Effector memory CD8-positive, alpha-beta T cell (primary cell): Measurements from ENCODE around the gene HSD17B8.

Experiments used
- ATAC-seq: fragments of 150-1000 bp; cut with Tn5 transposase; replicated peaks from 2 replicates; pipeline ENCODE4 v1.10.0; 2021; ENCODE audit warnings: mild to moderate bottlenecking, moderate library complexity
- DNase-seq, 3 experiments: peaks; one replicate each; pipeline ENCODE4 v3.0.0; 2021
- H3K27ac Mint-ChIP-seq, 2 donors: one replicate each; pipeline ENCODE4 v1.8.0; 2022; ENCODE audit warnings: mild to moderate bottlenecking in 2 of 2, mixed read lengths in 2 of 2, moderate library complexity in 2 of 2
- H3K27me3 Mint-ChIP-seq, 2 donors: one replicate each; pipeline ENCODE4 v1.8.0; 2022; ENCODE audit warnings: mixed read lengths in 2 of 2
- H3K36me3 Mint-ChIP-seq: one replicate; pipeline ENCODE4 v1.8.0; 2022; ENCODE audit warnings: mild to moderate bottlenecking, moderate library complexity, mixed read lengths; ENCODE audit not compliant: insufficient read depth
- H3K4me1 Mint-ChIP-seq, 2 donors: one replicate each; pipeline ENCODE4 v1.8.0; 2022; ENCODE audit warnings: low read depth in 2 of 2, mixed read lengths in 2 of 2
- H3K4me3 Mint-ChIP-seq, 2 donors: one replicate each; pipeline ENCODE4 v1.8.0; 2022; ENCODE audit warnings: mild to moderate bottlenecking in 2 of 2, mixed read lengths in 2 of 2, moderate library complexity in 2 of 2
- H3K9me3 Mint-ChIP-seq, 2 donors: one replicate each; pipeline ENCODE4 v1.8.0; 2022; ENCODE audit warnings: mixed read lengths in 2 of 2

Gene HSD17B8

DNA sequence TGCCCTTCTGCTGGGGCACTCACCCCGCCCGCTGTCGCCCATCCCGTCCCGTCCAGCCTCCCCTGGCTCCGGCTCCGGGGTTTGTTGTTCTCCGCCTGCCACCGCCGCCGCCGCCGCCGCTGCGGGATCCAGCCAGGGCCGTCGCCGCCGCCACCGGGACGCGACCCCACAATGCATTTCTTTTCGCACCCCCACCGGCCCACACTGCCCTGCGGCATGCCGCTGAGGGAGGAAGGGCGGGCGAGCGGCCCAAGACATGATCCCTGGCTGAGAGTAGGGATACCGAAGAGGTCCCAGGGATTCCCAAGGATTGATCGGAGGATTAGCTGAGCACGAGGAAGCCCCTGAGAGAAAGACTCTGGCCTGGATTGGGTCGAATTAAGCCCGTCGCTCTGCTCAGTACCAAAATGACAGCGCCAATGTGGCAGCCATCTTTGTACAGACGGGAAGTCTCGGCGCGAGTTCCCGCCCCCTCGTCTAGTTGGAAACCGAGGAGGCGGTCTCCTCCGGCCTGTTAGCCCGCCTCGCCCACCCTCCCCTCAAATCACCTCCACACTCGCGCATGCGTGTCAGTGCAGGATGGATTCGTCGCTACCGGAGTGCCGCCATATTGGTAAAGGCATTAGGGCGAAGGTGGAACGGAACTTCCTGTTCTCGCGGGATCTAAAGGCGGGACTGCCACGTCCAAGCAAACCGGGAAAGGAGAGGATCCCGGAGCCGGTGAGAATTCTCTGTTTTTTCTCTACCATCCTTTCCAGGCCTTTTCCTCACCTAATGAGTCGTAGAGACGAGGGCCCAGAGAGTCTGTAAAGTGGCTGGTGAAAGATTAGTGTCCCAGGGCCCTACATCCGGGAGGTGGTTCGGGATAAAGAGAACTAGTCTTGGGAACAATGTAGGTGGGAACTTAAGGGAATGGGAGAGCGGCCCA lies 4.0 kb upstream of the HSD17B8 start, which contains the start of the genes RXRB and SLC39A7:
RXRB (minus strand) TSS at position 447 of the 928 bp plus-strand sequence; CDS start at position 258, 189 bp downstream.
SLC39A7 (plus strand) TSS at position 649 of the 928 bp plus-strand sequence. CDS start 379 bp downstream, outside the sequence.
- Mint-ChIP-seq H3K9me3 (no peaks in the 10 kb centered on the region), H3K27me3 (no peaks in the 10 kb centered on the region), H3K4me3 (peak within 1 kb of the TSS; percentile 100), H3K27ac (peak within 1 kb of the TSS; percentile 99), H3K36me3 (peaks cover 59% of the 10 kb centered on the region), H3K4me1 (peaks cover 67% of the 10 kb centered on the region in 2 donors)
- ATAC-seq (peak; percentile 76), DNase-seq (peak; percentile 95 to 96 (median 95))

DNA sequence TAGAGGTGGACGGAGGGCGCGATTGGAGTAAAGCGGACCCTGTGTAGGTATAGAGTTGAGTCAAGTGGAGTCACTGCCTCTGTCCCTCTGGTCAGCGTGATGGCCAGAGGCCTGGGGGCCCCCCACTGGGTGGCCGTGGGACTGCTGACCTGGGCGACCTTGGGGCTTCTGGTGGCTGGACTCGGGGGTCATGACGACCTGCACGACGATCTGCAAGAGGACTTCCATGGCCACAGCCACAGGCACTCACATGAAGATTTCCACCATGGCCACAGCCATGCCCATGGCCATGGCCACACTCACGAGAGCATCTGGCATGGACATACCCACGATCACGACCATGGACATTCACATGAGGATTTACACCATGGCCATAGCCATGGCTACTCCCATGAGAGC lies 3.3 kb upstream of the HSD17B8 start:
- no peaks in the 10 kb centered on the region for H3K9me3 Mint-ChIP-seq
- H3K27me3 Mint-ChIP-seq: no peaks in the 10 kb centered on the region
- ATAC-seq (no peak), DNase-seq (no peak)
- peak overlapping the region; percentile 99 for H3K27ac Mint-ChIP-seq
- peak overlapping the region; percentile 100 for H3K4me3 Mint-ChIP-seq
- H3K4me1 Mint-ChIP-seq: peaks cover 70% of the 10 kb centered on the region in 2 donors
- peaks cover 55% of the 10 kb centered on the region for H3K36me3 Mint-ChIP-seq

DNA sequence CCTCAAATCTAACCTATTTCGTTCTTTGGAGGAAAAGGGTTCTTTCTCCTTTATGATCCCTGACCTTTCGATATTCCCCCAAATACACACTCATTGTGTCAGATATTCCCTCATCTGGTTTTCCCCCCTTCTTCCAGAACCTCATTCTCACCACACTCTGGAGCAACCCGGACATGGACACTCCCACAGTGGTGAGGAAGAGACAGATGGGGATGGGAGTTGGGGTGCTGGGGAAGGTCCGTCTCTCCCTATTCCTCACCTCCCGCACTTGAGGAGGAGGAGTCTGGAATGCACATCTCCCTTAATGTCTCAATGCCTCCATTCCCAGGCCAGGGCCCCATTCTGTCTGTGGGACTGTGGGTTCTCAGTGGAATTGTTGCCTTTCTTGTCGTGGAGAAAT lies 2.5 kb upstream of the HSD17B8 start:
- DNase-seq: no peak
- H3K27me3 Mint-ChIP-seq: no peaks in the 10 kb centered on the region
- H3K27ac Mint-ChIP-seq: peak overlapping the region; percentile 60 to 99
- H3K4me3 Mint-ChIP-seq: peak overlapping the region; percentile 100
- no peaks in the 10 kb centered on the region for H3K9me3 Mint-ChIP-seq
- H3K4me1 Mint-ChIP-seq: peaks cover 70% of the 10 kb centered on the region in 2 donors
- H3K36me3 Mint-ChIP-seq: peaks cover 47% of the 10 kb centered on the region
- no peak for ATAC-seq

DNA sequence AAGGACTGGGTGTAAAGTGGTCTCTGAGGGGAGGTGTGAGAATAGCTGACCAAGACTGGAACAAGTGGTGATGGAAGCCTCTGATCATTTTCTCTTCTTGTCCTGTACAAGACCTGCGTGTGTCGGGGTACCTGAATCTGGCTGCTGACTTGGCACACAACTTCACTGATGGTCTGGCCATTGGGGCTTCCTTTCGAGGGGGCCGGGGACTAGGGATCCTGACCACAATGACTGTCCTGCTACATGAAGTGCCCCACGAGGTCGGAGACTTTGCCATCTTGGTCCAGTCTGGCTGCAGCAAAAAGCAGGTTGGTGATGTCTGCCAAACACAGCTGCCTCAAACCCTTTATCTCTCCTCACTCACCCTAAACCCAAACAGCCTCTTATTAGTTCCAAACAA lies 1.7 kb upstream of the HSD17B8 start:
- no peaks in the 10 kb centered on the region for H3K9me3 Mint-ChIP-seq
- peak overlapping the region in 1 of 2 donors; percentile 99 for H3K27ac Mint-ChIP-seq
- H3K27me3 Mint-ChIP-seq: no peaks in the 10 kb centered on the region
- peak overlapping the region; percentile 13 to 42 for H3K4me3 Mint-ChIP-seq
- H3K4me1 Mint-ChIP-seq: peaks cover 65 to 66% of the 10 kb centered on the region in 2 donors
- no peak for DNase-seq
- ATAC-seq: no peak
- H3K36me3 Mint-ChIP-seq: peaks cover 44% of the 10 kb centered on the region

DNA sequence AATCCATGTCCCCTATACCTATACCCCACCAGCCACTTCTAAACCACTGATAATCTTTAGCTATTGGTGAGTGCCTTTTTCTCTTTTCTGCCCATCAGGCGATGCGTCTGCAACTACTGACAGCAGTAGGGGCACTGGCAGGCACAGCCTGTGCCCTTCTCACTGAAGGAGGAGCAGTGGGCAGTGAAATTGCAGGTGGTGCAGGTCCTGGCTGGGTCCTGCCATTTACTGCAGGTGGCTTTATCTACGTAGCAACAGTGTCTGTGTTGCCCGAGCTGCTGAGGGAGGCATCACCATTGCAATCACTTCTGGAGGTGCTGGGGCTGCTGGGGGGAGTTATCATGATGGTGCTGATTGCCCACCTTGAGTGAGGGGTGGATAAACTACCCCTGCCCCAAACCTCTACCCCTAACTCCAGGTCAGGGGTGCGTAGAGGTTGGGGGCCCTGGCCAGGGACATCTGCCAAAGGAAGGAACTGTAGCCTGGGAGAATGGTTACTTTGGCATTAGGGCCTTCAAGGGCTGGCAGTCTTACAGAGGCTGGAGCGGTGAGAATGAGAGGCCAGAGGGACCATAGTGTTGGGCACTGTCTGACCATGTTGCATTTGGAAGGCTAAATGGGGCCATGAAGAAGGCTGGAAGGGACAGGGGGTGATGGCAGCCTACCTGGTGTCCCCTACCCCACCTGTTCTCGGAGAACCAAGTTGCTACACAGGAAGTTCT lies 851 bp upstream of the HSD17B8 start:
- Mint-ChIP-seq H3K4me1 (peaks cover 59 to 60% of the 10 kb centered on the region in 2 donors), H3K36me3 (peaks cover 48% of the 10 kb centered on the region), H3K27me3 (no peaks in the 10 kb centered on the region), H3K27ac (peak overlapping the region; percentile 57 to 81), H3K4me3 (peak overlapping the region; percentile 88 to 92), H3K9me3 (no peaks in the 10 kb centered on the region)
- DNase-seq: no peak
- ATAC-seq: no peak

DNA sequence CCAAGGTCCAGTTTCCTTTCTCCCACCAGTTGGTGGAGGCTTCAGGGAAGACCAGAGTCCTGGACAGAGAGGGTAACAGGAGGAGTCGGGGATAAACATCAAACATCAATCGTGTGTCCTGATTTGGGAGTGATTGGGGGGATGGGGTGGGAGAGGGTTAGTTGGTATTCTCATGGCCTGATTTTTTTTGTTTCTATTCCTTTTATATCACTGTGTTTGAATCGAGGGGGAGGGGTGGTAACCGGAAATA lies 365 bp upstream of the HSD17B8 start:
- Mint-ChIP-seq H3K4me1 (peaks cover 59 to 60% of the 10 kb centered on the region in 2 donors), H3K27me3 (no peaks in the 10 kb centered on the region), H3K27ac (peak overlapping the region; percentile 57 to 81), H3K9me3 (no peaks in the 10 kb centered on the region), H3K36me3 (peaks cover 46% of the 10 kb centered on the region), H3K4me3 (peak overlapping the region; percentile 88 to 92)
- ATAC-seq (no peak), DNase-seq (no peak)

DNA sequence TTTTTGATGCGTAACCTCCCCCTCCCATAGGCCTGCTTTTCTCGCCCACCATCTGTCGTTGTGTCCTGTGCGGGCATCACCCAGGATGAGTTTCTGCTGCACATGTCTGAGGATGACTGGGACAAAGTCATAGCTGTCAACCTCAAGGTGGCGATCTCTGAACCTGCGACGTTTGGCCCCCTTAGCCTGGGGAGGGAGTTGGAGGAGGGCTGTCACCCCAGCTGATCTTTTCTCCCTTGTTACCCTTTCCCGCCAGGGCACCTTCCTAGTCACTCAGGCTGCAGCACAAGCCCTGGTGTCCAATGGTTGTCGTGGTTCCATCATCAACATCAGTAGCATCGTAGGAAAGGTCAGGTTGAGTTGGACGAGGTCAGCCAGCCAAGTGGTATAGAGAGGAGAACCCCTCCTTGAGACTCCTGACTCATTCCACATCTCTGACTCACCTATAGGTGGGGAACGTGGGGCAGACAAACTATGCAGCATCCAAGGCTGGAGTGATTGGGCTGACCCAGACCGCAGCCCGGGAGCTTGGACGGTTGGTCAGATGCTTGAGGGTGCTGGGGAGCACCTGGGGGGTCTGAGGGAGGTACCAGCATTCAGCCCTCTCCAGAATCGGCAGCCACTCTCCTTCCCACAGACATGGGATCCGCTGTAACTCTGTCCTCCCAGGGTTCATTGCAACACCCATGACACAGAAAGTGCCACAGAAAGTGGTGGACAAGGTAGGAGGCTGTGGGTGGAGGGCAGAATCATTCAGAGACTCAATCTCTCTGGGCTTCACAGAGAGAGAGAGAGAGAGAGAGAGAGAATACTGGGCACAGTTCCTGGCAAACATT lies 954 bp downstream of the HSD17B8 start:
- peak overlapping the region; percentile 35 to 81 for H3K27ac Mint-ChIP-seq
- H3K36me3 Mint-ChIP-seq: peaks cover 43% of the 10 kb centered on the region
- H3K27me3 Mint-ChIP-seq: no peaks in the 10 kb centered on the region
- DNase-seq: no peak
- H3K4me3 Mint-ChIP-seq: peak overlapping the region; percentile 88 to 92
- ATAC-seq: no peak
- peaks cover 60% of the 10 kb centered on the region in 2 donors for H3K4me1 Mint-ChIP-seq
- H3K9me3 Mint-ChIP-seq: no peaks in the 10 kb centered on the region

DNA sequence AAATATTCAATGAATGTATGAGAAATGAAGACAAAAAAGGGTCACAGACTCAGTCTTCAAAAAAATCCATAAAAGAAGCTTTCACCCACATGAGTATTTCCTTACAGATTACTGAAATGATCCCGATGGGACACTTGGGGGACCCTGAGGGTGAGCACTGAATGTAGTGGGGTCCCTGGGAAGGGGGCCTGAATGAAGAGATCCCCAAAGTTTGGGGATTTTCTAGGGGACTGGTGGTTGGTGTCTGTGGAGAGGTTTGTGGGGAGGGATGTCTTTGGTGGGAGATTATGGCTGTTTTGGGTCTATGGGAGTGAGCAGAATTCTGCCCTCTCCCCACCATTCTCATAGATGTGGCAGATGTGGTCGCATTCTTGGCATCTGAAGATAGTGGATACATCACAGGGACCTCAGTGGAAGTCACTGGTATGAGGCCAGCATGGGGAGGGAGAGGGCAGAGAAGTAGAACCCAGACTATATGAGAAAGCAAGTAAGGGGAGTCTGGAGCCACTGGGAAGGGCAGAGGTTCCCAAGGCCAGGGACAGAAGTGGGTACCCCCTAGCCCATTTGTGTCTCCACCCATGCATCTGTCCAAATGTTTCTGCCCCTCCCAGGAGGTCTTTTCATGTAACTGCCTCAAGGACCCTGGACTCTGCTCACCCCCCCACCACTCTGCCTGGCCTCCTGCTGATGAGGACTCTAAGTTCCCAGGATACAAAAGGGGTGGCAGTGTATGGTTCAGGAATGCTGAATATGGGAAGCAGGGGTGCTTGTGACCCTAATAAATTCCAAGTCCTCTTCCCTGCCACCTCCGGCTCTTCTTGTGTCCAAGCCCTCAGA lies 1.8 kb downstream of the HSD17B8 start:
- Mint-ChIP-seq H3K9me3 (no peaks in the 10 kb centered on the region), H3K4me3 (peak overlapping the region; percentile 88 to 92), H3K27ac (peak overlapping the region; percentile 35 to 44), H3K27me3 (no peaks in the 10 kb centered on the region), H3K36me3 (peaks cover 39% of the 10 kb centered on the region), H3K4me1 (peaks cover 52 to 53% of the 10 kb centered on the region in 2 donors)
- DNase-seq (no peak), ATAC-seq (no peak)

DNA sequence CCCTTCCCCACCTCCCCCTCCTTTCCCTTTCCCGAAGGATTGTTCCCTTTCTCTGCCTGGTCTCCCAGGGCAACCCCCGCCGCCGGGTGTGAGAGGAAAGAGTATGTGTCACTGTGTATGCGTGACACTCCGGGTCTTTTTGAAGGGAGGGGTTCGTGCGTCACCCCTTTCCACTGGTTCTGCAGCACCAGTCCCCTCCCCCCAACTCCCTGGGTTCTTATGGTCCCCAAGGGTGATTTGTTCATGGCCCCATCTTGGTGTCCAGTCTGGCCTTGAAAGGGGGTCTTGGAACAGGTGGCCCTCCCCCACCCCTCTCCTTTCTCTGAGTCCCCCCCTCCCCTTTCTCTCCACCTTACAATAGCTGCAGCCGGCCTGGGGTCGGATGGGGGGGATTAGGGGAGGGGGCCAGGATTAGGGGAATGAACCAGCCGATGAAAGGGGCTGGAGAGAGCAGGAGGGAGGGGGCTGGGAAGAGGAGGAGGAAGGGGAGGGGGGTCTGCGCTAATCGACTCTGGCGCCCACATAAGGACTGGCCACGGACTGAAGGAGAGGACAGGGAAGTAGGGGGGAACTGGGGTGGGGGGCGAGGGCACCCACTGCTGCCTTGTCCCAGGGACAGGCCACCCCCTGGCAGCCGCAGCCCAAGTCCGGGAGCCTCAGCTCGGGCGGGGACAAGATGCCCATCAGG lies 2.6 kb downstream of the HSD17B8 start:
- H3K27me3 Mint-ChIP-seq: peaks cover 0 to 2% of the 10 kb centered on the region in 2 donors
- DNase-seq: no peak
- peaks cover 35% of the 10 kb centered on the region for H3K36me3 Mint-ChIP-seq
- no peaks in the 10 kb centered on the region for H3K9me3 Mint-ChIP-seq
- H3K27ac Mint-ChIP-seq: peak overlapping the region in 1 of 2 donors; percentile 96
- no peak for ATAC-seq
- H3K4me3 Mint-ChIP-seq: peak overlapping the region; percentile 10 to 83
- peaks cover 45 to 46% of the 10 kb centered on the region in 2 donors for H3K4me1 Mint-ChIP-seq

DNA sequence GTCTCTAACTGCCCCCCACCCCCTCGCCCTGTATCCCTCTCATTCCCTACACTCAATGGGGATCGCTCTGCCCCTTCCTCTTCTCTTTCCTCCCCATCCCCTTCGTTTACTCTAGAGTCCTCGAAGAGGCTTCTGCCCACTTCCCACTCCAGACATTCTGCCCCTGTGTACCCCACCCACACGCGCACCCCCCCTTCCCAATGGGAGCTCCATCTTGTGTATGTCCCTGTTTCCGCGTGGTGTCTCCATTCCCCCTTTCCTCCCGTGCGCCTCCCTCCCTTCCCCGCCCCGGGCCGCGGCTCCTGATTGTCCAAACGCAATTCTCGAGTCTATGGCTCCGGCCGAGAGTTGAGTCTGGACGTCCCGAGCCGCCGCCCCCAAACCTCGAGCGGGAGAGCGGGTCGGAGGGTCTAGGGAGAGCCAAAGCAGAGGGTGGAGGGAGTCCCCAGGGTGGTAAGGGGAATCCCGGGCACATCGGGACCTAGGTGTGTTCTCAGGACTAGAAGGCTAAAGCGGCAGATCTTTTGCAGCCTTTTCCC lies 3.2 kb downstream of the HSD17B8 start:
- peaks cover 33% of the 10 kb centered on the region for H3K36me3 Mint-ChIP-seq

DNA sequence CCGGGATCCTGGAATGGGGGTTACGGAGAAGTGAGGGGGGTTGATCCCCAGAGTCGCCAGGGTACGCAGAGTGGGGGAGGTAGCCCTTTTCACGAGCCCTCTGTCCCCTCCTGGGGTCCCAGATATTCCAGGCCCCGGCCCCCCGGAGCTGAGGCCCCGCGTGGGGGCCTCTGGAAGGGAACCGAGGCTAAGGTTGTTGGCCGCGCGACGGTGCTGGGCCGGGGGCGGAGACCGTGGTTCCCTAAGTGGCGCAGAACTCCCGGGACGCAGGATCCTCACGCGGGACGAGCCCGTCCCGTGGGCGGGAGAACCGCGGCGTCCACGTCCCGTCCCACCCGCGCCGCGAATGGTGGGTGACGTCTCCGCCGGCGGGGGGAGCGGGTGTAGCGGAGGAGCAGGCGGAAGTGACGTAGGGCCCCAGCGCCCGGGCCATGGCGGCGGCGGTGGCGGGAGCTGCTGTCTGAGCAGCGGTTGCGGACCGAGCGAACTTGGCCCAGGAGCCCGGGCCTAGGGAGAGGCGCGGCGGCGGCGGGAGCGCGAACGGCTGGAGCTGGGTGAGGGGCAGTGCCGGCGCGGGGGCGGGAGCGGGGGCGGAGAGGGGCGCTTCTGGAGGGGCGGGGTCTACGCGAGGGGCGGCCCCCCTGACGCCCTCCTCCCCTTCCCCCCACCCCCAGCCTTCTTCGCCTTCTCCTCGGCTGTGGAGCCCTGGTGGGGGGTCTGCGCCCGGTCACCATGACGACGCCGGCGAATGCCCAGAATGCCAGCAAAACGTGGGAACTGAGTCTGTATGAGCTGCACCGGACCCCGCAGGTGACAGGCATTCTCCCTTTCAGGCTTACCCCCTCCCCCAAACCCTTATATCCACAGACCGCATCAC lies 3.9 kb downstream of the HSD17B8 start, which contains the start of gene RING1:
RING1 (plus strand) TSS at position 410 of the 877 bp plus-strand sequence; CDS start at position 733, 323 bp downstream.
- peak; percentile 72 for ATAC-seq
- Mint-ChIP-seq H3K9me3 (no peaks in the 10 kb centered on the region), H3K36me3 (peaks cover 28% of the 10 kb centered on the region)

More for the DNA sequence above, 3.2 kb downstream of the HSD17B8 start:
- DNase-seq (no peak), ATAC-seq (no peak)
- H3K9me3 Mint-ChIP-seq: no peaks in the 10 kb centered on the region
- H3K4me3 Mint-ChIP-seq: peak overlapping the region; percentile 83 to 93
- peaks cover 40 to 42% of the 10 kb centered on the region in 2 donors for H3K4me1 Mint-ChIP-seq
- H3K27me3 Mint-ChIP-seq: peaks cover 5 to 8% of the 10 kb centered on the region in 2 donors
- H3K27ac Mint-ChIP-seq: peak overlapping the region; percentile 96 to 97

More for the DNA sequence above, 3.9 kb downstream of the HSD17B8 start, which contains the start of gene RING1:
- H3K4me1 Mint-ChIP-seq: peaks cover 42 to 44% of the 10 kb centered on the region in 2 donors
- H3K27me3 Mint-ChIP-seq: peaks cover 12 to 15% of the 10 kb centered on the region in 2 donors
- DNase-seq: peak; percentile 80 to 85 (median 82)
- peak within 1 kb of the TSS; percentile 83 to 93 for H3K4me3 Mint-ChIP-seq
- peak within 1 kb of the TSS; percentile 96 to 97 for H3K27ac Mint-ChIP-seq
